K562 (cell line): ENCODE results near the gene ARF1. TPM values are rescaled to one million over a fixed set of nuclear protein-coding genes. Genes with fewer than 3 reads are reported as not detected.

Source experiments
- RBM22 ChIP-seq: fragments of 200-400 bp; formaldehyde crosslinking; IDR thresholded peaks from 2 replicates; pipeline ENCODE4 v1.6.1; 2018; ENCODE audit warnings: low read length, low read depth; ENCODE audit not compliant: poor library complexity, severe bottlenecking
- ZNF232 ChIP-seq: sonication (generic); formaldehyde crosslinking; IDR thresholded peaks from 2 replicates; pipeline ENCODE4 v1.8.0; 2022; ENCODE audit warnings: mild to moderate bottlenecking, missing genetic modification reagents
- ZNF589 ChIP-seq: fragments of 200-800 bp; sonication (Bioruptor generic); IDR thresholded peaks from 2 replicates; pipeline ENCODE4 v1.6.1; 2016; ENCODE audit warnings: low read depth, missing genetic modification characterization, missing compliant biosample characterization
- ZNF717 ChIP-seq: fragments of 250-450 bp; sonication (Bioruptor Pico); IDR thresholded peaks from 2 replicates; pipeline ENCODE4 v1.5.0; 2021
- polyA plus RNA-seq, 8 experiments: library from polyadenylated mRNA; depleted of rRNA in 4 of 8; stranded (reverse) in 5 of 8; unstranded in 3 of 8; fragments of >200 nt; fragmentation: Nextera tagmentation in 2 of 8; fragmentation: Illumina TruSeq in 1 of 8; extraction: Ambion mirVana in 2 of 8; extraction: Trizol in 1 of 8; gene quantifications; 2 replicates each; pipeline versions ENCODE4 v1.2.1 to v1.2.3, GENCODE V29; 2011 to 2014; ENCODE audit warnings: inconsistent platforms in 1 of 8, missing spikeins in 1 of 8
- total RNA-seq, 7 experiments: library from RNA; depleted of rRNA in 6 of 7; stranded (reverse); fragments of >200 nt in 6 of 7; fragmentation: Illumina TruSeq in 2 of 7; extraction: Trizol in 2 of 7; gene quantifications; 2 replicates each; pipeline versions ENCODE4 v1.2.1 to v1.2.3, GENCODE V29; 2011 to 2021; ENCODE audit warnings: low replicate concordance in 1 of 7
- TF ChIP-seq, protein P1 (sequence below): fragments of 250-450 bp; sonication (Bioruptor Pico); IDR thresholded peaks from 2 replicates; pipeline ENCODE4 v1.4.0; 2020; ENCODE audit warnings: mild to moderate bottlenecking
- TF ChIP-seq, protein P2 (sequence below), 2 experiments: fragments of 450-650 bp in 1 of 2; sonication (generic) in 1 of 2; formaldehyde crosslinking in 1 of 2; IDR thresholded peaks in 1 of 2; conservative IDR thresholded peaks in 1 of 2; 2 replicates each; pipeline versions ENCODE4 v1.6.1 to v1.8.1; 2016 to 2023; ENCODE audit warnings: mild to moderate bottlenecking in 2 of 2, moderate library complexity in 2 of 2, inconsistent platforms in 1 of 2, missing genetic modification reagents in 1 of 2
- TF ChIP-seq, protein P3 (sequence below): fragments of 250-450 bp; sonication (Bioruptor Pico); IDR thresholded peaks from 2 replicates; pipeline ENCODE4 v1.8.0; 2022; ENCODE audit warnings: inconsistent platforms
- TF ChIP-seq, protein P4 (sequence below): fragments of 450-650 bp; conservative IDR thresholded peaks from 2 replicates; pipeline ENCODE4 v1.6.1; 2016; ENCODE audit warnings: missing genetic modification characterization, low read depth, mild to moderate bottlenecking, control low read depth, missing compliant biosample characterization

Gene ARF1
- total and polyA plus RNA-seq, 9 of the 15 experiments (the other 6 are each of a cell fraction or from before 2014, with no cell fraction given): 69.8 to 593 (median 325) TPM

DNA sequence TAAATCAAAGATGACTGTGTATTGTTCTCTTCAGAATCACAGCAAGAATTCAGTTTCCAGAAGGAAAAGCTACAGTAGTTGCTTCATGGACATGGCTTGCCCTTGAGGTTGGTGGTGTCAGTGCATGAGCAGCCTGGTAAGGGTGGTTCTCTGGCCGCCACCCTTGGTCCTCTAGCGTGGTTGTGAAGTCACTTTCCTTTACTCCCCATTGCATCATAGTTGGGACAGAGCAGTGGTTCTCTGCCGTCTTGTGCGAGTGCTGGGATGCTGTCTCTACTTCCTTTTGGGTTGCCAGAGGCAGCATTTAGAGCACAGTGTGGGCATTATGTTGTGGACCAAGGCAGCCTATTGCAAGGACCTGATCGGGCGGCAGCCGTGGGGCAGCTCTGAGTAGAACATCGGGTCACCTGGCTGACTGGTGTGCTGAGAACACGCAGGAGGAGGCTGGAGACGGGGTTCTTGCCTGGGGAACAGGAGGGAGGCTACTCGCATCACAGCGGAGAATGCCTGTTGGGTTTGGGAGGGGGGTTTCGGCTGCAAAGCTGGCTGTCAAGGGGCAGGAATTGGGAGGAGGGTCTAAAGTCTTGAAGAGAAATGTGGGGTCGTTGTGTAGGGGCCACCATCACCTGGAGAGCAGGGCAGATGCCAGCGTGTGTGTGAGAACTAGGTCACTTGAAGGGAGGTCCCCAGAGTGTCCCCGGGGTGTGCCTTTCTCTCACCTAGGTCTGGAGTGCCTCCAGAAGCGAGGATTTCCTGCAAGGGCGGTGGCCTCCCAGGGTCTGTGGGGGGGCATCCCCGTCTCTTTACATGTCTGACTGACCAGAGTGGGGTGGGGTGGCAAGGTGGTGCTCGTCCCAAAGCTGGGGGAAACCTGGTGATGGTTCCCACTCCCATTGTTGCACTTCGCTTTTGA lies 6.3 kb downstream of the ARF1 start (continued):
- no peak for TF ChIP-seq ZNF717
- TF ChIP-seq, protein P1, sequence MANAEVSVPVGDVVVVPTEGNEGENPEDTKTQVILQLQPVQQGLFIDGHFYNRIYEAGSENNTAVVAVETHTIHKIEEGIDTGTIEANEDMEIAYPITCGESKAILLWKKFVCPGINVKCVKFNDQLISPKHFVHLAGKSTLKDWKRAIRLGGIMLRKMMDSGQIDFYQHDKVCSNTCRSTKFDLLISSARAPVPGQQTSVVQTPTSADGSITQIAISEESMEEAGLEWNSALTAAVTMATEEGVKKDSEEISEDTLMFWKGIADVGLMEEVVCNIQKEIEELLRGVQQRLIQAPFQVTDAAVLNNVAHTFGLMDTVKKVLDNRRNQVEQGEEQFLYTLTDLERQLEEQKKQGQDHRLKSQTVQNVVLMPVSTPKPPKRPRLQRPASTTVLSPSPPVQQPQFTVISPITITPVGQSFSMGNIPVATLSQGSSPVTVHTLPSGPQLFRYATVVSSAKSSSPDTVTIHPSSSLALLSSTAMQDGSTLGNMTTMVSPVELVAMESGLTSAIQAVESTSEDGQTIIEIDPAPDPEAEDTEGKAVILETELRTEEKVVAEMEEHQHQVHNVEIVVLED (CRISPR knock-in tag): no peak
- TF ChIP-seq, protein P2, sequence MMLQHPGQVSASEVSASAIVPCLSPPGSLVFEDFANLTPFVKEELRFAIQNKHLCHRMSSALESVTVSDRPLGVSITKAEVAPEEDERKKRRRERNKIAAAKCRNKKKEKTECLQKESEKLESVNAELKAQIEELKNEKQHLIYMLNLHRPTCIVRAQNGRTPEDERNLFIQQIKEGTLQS (IDR thresholded peaks at IDR 0.05): peak; percentile 68
- TF ChIP-seq, protein P2 (CRISPR knock-in tag; conservative IDR thresholded peaks at IDR 0.05): no peak
- no peak for TF ChIP-seq ZNF232
- TF ChIP-seq, protein P3, sequence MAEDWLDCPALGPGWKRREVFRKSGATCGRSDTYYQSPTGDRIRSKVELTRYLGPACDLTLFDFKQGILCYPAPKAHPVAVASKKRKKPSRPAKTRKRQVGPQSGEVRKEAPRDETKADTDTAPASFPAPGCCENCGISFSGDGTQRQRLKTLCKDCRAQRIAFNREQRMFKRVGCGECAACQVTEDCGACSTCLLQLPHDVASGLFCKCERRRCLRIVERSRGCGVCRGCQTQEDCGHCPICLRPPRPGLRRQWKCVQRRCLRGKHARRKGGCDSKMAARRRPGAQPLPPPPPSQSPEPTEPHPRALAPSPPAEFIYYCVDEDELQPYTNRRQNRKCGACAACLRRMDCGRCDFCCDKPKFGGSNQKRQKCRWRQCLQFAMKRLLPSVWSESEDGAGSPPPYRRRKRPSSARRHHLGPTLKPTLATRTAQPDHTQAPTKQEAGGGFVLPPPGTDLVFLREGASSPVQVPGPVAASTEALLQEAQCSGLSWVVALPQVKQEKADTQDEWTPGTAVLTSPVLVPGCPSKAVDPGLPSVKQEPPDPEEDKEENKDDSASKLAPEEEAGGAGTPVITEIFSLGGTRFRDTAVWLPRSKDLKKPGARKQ (CRISPR knock-in tag): no peak
- TF ChIP-seq ZNF589 (CRISPR knock-in tag): no peak
- peak; percentile 61 for TF ChIP-seq RBM22
- TF ChIP-seq, protein P4, sequence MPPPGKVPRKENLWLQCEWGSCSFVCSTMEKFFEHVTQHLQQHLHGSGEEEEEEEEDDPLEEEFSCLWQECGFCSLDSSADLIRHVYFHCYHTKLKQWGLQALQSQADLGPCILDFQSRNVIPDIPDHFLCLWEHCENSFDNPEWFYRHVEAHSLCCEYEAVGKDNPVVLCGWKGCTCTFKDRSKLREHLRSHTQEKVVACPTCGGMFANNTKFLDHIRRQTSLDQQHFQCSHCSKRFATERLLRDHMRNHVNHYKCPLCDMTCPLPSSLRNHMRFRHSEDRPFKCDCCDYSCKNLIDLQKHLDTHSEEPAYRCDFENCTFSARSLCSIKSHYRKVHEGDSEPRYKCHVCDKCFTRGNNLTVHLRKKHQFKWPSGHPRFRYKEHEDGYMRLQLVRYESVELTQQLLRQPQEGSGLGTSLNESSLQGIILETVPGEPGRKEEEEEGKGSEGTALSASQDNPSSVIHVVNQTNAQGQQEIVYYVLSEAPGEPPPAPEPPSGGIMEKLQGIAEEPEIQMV (tag): no peak
- TF ChIP-seq, all 486 proteins: peak for 6
